Endothelial cell of umbilical vein (primary cell): ENCODE data around the gene GAL3ST1.
A peak's percentile ranks its signal among the peaks of the same experiment; 100 is the strongest.

Experiments used
- EZH2 ChIP-seq: IDR thresholded peaks from 2 replicates; pipeline ENCODE4 v1.6.1; 2012; ENCODE audit warnings: borderline replicate concordance, low read depth, mild to moderate bottlenecking, moderate library complexity, low read length, inconsistent platforms; ENCODE audit not compliant: severe bottlenecking
- FOS ChIP-seq: IDR thresholded peaks from 2 replicates; pipeline ENCODE4 v1.6.1; 2011; ENCODE audit warnings: mild to moderate bottlenecking, low read length, moderate library complexity, borderline replicate concordance; ENCODE audit not compliant: insufficient read depth
- GATA2 ChIP-seq: IDR thresholded peaks from 2 replicates; pipeline ENCODE4 v1.7.0; 2011; ENCODE audit warnings: low read depth, mild to moderate bottlenecking, moderate library complexity, mixed read lengths, low read length; ENCODE audit not compliant: insufficient read length, insufficient read depth
- JUN ChIP-seq: IDR thresholded peaks from 2 replicates; pipeline ENCODE4 v1.6.1; 2011; ENCODE audit warnings: borderline replicate concordance, low read depth; ENCODE audit not compliant: insufficient read length, insufficient read depth
- POLR2A ChIP-seq: IDR thresholded peaks from 2 replicates; pipeline ENCODE4 v1.6.1; 2012; ENCODE audit warnings: low read depth, mild to moderate bottlenecking, control low read depth, low read length
- POLR2AphosphoS5 ChIP-seq: IDR thresholded peaks from 2 replicates; pipeline ENCODE4 v1.6.1; 2012; ENCODE audit warnings: low read depth, mild to moderate bottlenecking, control low read depth, low read length, moderate library complexity; ENCODE audit not compliant: insufficient read depth
- TF ChIP-seq, protein P1 (sequence below), 2 donors: IDR thresholded peaks; 1 replicate in 1 of 2; 2 replicates in 1 of 2; pipeline ENCODE4 v1.5.1; 2011; ENCODE audit warnings: low read length in 2 of 2, mild to moderate bottlenecking in 2 of 2, moderate library complexity in 2 of 2, control low read depth in 1 of 2, inconsistent platforms in 1 of 2, low read depth in 1 of 2; ENCODE audit not compliant: insufficient read depth in 1 of 2; ENCODE audit errors: extremely low read depth in 1 of 2
- TF ChIP-seq, protein P2 (sequence below): IDR thresholded peaks from 2 replicates; pipeline ENCODE4 v1.6.1; 2011; ENCODE audit not compliant: insufficient read depth, insufficient read length

DNA sequence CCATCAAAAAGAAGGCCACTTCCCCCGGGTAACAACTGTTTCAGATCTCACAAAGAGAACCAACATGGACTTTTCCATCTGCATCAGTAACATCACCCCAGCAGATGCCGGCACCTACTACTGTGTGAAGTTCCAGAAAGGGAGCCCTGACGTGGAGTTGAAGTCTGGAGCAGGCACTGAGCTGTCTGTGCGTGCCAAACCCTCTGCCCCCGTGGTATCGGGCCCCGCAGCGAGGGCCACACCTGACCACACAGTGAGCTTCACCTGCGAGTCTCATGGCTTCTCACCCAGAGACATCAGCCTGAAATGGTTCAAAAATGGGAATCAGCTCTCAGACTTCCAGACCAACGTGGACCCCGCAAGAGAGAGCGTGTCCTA, 31.7 kb downstream of the GAL3ST1 start:
- TF ChIP-seq, protein P1, sequence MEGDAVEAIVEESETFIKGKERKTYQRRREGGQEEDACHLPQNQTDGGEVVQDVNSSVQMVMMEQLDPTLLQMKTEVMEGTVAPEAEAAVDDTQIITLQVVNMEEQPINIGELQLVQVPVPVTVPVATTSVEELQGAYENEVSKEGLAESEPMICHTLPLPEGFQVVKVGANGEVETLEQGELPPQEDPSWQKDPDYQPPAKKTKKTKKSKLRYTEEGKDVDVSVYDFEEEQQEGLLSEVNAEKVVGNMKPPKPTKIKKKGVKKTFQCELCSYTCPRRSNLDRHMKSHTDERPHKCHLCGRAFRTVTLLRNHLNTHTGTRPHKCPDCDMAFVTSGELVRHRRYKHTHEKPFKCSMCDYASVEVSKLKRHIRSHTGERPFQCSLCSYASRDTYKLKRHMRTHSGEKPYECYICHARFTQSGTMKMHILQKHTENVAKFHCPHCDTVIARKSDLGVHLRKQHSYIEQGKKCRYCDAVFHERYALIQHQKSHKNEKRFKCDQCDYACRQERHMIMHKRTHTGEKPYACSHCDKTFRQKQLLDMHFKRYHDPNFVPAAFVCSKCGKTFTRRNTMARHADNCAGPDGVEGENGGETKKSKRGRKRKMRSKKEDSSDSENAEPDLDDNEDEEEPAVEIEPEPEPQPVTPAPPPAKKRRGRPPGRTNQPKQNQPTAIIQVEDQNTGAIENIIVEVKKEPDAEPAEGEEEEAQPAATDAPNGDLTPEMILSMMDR (IDR thresholded peaks at IDR 0.05; ENCODE audit: extremely low read depth in 1 of 2, insufficient read depth in 1 of 2, low read depth in 1 of 2, low read length in 2 of 2), result no peak
- TF ChIP-seq EZH2, result peak; percentile 44
- TF ChIP-seq, protein P2, sequence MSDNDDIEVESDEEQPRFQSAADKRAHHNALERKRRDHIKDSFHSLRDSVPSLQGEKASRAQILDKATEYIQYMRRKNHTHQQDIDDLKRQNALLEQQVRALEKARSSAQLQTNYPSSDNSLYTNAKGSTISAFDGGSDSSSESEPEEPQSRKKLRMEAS, result no peak
- no peak for TF ChIP-seq POLR2A
- TF ChIP-seq FOS, result no peak
- TF ChIP-seq GATA2, result no peak
- no peak for TF ChIP-seq POLR2AphosphoS5
- no peak for TF ChIP-seq JUN
